Muscle of leg (tissue), 11 donors: ENCODE results near the gene TRIM10. TPM values are rescaled to one million over a fixed set of nuclear protein-coding genes. Genes with fewer than 3 reads are reported as not detected.

ENCODE experiments used
- DNase-seq: peaks from one replicate; pipeline ENCODE4 v3.0.0; 2013
- H3K27ac ChIP-seq: one replicate; pipeline ENCODE4 v1.5.1; 2013; ENCODE audit warnings: mild to moderate bottlenecking, low read length, control low read depth
- H3K27me3 ChIP-seq: one replicate; pipeline ENCODE4 v1.6.1; 2013; ENCODE audit warnings: low read length; ENCODE audit not compliant: control insufficient read depth, insufficient read depth
- H3K36me3 ChIP-seq: one replicate; pipeline ENCODE4 v1.6.1; 2013; ENCODE audit warnings: low read length; ENCODE audit not compliant: control insufficient read depth, insufficient read depth
- H3K4me1 ChIP-seq: one replicate; pipeline ENCODE4 v1.6.1; 2013; ENCODE audit warnings: low read length; ENCODE audit not compliant: control insufficient read depth, insufficient read depth
- H3K4me3 ChIP-seq: one replicate; pipeline ENCODE4 v1.5.1; 2013; ENCODE audit warnings: low read length, control low read depth
- H3K9me3 ChIP-seq: replicated peaks from 2 replicates; pipeline ENCODE4 v1.6.1; 2013; ENCODE audit warnings: low read depth, low read length; ENCODE audit not compliant: control insufficient read depth
- WGBS: methylation state at CpG from one replicate; pipeline ENCODE4 v1.1.5; 2013; ENCODE audit warnings: missing lambda C conversion rate; ENCODE audit not compliant: insufficient coverage; 5-methylcytosine and 5-hydroxymethylcytosine counted together
- polyA plus RNA-seq, 8 donors: library from polyadenylated mRNA; unstranded; fragments of 120-200 nt; gene quantifications; one replicate each; pipeline versions ENCODE4 v1.2.1 to v1.2.3, GENCODE V29; 2013; ENCODE audit warnings: inconsistent platforms in 1 of 8, low replicate concordance in 1 of 8; ENCODE audit not compliant: insufficient read length in 8 of 8, insufficient read depth in 1 of 8
- total RNA-seq: library from RNA; stranded (reverse); fragments of 120-200 nt; gene quantifications from one replicate; pipeline ENCODE4 v1.2.4, GENCODE V29; 2013

Gene TRIM10
- total and polyA plus RNA-seq, 9 donors: 0.17 to 0.83 (median 0.65) TPM

DNA sequence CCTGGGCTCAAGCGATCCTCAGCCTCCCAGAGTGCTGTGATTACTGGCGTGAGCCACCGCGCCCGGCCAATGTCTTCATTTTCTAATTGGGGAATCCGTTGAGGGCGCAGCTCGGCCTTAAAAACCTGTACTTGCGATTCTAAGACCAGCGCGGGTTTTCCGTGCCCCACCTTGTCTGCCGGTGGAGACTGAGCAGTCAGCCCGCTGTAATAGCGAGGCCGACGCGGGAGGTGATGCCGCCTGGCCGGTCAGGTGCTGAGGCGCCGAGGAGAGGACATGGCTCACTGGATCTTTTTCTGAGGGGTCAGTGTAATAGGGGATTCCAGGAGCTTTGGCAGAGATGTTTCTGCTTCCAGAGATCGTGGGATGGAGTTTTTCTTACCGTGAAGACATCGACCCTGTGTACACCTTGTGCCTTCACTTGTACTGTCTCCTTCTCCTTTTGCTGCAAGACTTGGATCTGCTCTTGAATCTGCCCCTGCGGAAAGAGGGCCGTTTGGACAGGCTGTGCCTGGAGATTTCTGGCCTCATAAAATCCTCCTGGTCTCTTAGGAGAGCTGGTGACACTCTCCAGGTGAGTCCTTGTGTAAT, 49.6 kb downstream of the TRIM10 start:
- Histone ChIP-seq H3K4me3 (no peak overlapping the region), H3K4me1 (no peaks in the 10 kb centered on the region), H3K9me3 (no peaks in the 10 kb centered on the region), H3K36me3 (no peaks in the 10 kb centered on the region), H3K27ac (no peak overlapping the region), H3K27me3 (peaks cover 58% of the 10 kb centered on the region)
- WGBS: 36% methylated on average over 20 of the region's 27 CpGs
- DNase-seq: no peak

DNA sequence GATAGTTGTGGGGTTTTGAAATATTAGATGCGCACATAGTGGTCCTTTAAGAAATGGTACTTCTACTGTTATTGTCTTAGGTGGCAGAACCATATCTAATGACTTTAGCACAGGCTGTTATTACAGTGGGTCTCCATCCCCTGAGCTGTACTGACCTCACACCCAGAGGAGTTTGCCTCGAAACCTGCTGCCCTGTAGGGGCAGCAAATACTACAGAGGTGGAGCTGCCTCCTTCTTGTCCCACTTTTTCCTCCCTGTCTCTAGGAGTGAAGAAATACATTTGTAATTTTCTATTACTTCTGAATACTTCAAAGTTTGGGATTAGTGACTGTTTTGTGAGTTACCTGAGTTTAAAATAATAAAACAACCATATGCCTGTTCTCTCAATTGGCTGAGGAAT, 56.4 kb downstream of the TRIM10 start:
- no peak overlapping the region for H3K4me3 ChIP-seq
- H3K27me3 ChIP-seq: peaks cover 68% of the 10 kb centered on the region
- DNase-seq: no peak
- no CpG with 5 or more reads among the region's 2 CpGs for WGBS
- H3K4me1 ChIP-seq: peaks cover 22% of the 10 kb centered on the region
- no peaks in the 10 kb centered on the region for H3K36me3 ChIP-seq
- H3K27ac ChIP-seq: no peak overlapping the region
- no peaks in the 10 kb centered on the region for H3K9me3 ChIP-seq

DNA sequence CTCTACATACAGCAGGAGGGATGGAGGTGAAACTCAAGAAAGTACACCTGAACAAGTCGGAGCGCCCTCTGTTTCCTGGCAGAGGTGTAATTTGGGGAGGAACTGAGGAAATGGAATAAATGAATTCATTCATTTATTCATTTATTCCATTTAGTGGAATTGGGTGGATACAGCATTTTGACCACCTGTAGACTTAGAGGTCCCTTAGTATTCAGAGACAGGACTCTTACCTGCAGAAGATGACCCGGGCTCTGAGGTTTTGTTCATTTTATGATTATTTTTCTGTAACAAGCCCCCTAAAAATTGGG, 57.2 kb downstream of the TRIM10 start:
- Histone ChIP-seq H3K4me3 (no peak overlapping the region), H3K27ac (no peak overlapping the region), H3K4me1 (peaks cover 22% of the 10 kb centered on the region), H3K27me3 (peaks cover 65% of the 10 kb centered on the region), H3K9me3 (no peaks in the 10 kb centered on the region), H3K36me3 (no peaks in the 10 kb centered on the region)
- no peak for DNase-seq
- no CpG with 5 or more reads among the region's 3 CpGs for WGBS

DNA sequence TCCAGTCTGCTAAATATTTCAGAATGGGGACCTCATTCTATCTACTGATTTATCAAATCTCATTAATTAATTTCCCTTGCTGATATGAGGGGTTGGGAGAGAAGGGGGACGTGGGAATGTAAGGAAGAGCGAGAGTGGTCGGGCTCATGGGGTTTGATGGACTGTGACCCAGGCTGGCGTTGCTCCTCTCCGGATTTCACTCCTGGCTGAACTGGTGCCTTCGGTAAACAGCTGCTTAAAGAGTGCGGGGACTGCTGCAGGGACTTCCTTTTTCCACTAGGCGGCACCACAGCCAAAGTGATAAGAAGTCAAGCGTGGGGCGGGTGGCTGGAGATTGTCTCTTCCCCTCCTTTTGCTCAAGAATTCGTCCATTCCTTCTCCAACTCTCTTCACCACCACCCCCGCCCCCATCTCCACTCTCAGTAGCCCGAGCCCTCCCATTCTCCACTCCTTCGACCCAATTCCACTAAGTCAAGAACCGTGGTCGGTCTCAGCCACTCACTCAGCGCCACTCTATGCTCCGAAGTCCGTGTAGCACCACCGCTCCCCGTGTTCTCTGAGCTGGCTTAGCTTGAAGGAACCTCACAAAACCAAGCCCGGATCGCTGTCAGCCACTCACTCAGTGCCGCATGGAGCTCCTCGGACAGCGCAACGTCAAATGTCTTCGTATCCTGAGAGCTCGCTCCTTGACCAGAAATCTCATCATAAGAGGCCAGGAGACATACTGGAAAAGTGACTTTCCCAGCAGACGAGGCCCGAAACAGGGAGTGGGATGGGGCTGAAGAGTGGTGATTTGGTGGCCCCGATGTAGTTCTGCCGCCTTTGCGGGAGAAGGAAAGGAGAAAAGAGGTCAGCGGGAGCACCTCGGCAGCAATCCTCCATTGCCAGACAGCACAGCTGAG, 57.8 kb downstream of the TRIM10 start:
- WGBS: 1% methylated on average over 29 of the region's 36 CpGs
- peak; percentile 92 for DNase-seq
- peak overlapping the region; percentile 31 for H3K4me3 ChIP-seq
- peaks cover 22% of the 10 kb centered on the region for H3K4me1 ChIP-seq
- no peaks in the 10 kb centered on the region for H3K36me3 ChIP-seq
- H3K9me3 ChIP-seq: no peaks in the 10 kb centered on the region
- peaks cover 67% of the 10 kb centered on the region for H3K27me3 ChIP-seq
- no peak overlapping the region for H3K27ac ChIP-seq

DNA sequence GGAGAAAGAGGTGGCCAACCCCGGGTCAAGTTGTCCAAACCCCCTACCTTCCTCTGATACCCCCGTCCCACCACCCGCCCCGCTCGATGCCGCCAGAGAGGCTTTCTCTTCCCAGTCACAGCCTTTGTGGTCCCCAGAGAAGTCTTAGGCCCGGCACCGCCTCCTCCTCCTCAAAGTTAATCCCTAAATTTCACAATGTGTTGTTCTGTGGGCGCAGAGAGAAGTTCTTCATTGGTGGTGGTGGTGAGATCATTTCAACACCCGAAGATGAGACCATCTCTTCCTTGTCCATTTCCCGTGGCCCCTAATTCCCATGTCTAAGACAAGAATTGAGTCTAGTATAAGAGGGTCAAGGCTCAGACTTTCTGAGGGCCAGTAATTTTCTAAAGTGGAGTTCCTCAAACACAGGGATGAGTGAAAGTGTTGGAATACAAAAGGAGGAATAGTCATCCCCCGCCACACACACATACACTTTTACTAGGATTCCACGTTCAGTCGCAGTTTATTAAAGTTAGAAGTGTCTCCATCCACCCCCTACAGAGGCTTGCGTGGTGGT, 58.5 kb downstream of the TRIM10 start:
- H3K4me1 ChIP-seq: peaks cover 22% of the 10 kb centered on the region
- H3K36me3 ChIP-seq: no peaks in the 10 kb centered on the region
- no peak overlapping the region for H3K27ac ChIP-seq
- H3K27me3 ChIP-seq: peaks cover 68% of the 10 kb centered on the region
- WGBS: 12% methylated on average over 5 of the region's 15 CpGs
- H3K9me3 ChIP-seq: no peaks in the 10 kb centered on the region
- peak overlapping the region; percentile 31 for H3K4me3 ChIP-seq
- DNase-seq: no peak

Other genes with a start within 250 kb of the TRIM10 start
- 104 TPM for gene HLA-A, start 218.7 kb downstream of the TRIM10 start, total RNA-seq
- 100 to 1,000 TPM in 5 of 8 donors, 10 to 100 TPM in 3; 55.7 to 138 (median 111) TPM for gene HLA-A, start 218.7 kb downstream of the TRIM10 start, polyA plus RNA-seq
- gene POLR1H, start 99.9 kb downstream of the TRIM10 start, total RNA-seq: 38.3 TPM
- 10 to 100 TPM; 19.7 to 31.3 (median 25.5) TPM for gene POLR1H, start 99.9 kb downstream of the TRIM10 start, polyA plus RNA-seq
- gene PPP1R11, start 94.0 kb downstream of the TRIM10 start, total RNA-seq: 17.9 TPM
- gene PPP1R11, start 94.0 kb downstream of the TRIM10 start, polyA plus RNA-seq: 10 to 100 TPM; 27.7 to 35.6 (median 33.0) TPM
- gene RNF39, start 85.4 kb downstream of the TRIM10 start, total RNA-seq: not detected
- 1 to 10 TPM in 1 of 8 donors, under 1 TPM in 7; 0.46 to 1.1 (median 0.67) TPM for gene RNF39, start 85.4 kb downstream of the TRIM10 start, polyA plus RNA-seq
- not detected for gene TRIM31, start 48.1 kb downstream of the TRIM10 start, total RNA-seq
- gene TRIM31, start 48.1 kb downstream of the TRIM10 start, polyA plus RNA-seq: under 1 TPM in 3 of 8 donors, not detected in 5; 0.06 to 0.44 (median 0.12) TPM
- gene TRIM40, start 25.1 kb downstream of the TRIM10 start, total RNA-seq: not detected
- under 1 TPM in 1 of 8 donors, not detected in 7; 0.56 TPM for gene TRIM40, start 25.1 kb downstream of the TRIM10 start, polyA plus RNA-seq
- not detected for gene TRIM15, start 2.3 kb upstream of the TRIM10 start, total RNA-seq
- 1 to 10 TPM in 1 of 8 donors, under 1 TPM in 1, not detected in 6; 0.64 to 3.6 TPM for gene TRIM15, start 2.3 kb upstream of the TRIM10 start, polyA plus RNA-seq
- gene TRIM26, start 52.2 kb upstream of the TRIM10 start, total RNA-seq: 10.1 TPM
- 10 to 100 TPM; 12.8 to 19.1 (median 15.7) TPM for gene TRIM26, start 52.2 kb upstream of the TRIM10 start, polyA plus RNA-seq
- 7.4 TPM for gene TRIM39, start 165.7 kb upstream of the TRIM10 start, total RNA-seq
- gene TRIM39, start 165.7 kb upstream of the TRIM10 start, polyA plus RNA-seq: 1 to 10 TPM; 6.5 to 8.7 (median 7.3) TPM
- 22.3 TPM for gene RPP21, start 183.9 kb upstream of the TRIM10 start, total RNA-seq
- gene RPP21, start 183.9 kb upstream of the TRIM10 start, polyA plus RNA-seq: 10 to 100 TPM; 19.4 to 23.8 (median 22.2) TPM